Trophoblast cell (in vitro differentiated cells and primary cell): ENCODE results near the gene BEND3.
A peak's percentile ranks its signal among the peaks of the same experiment; 100 is the strongest.

ENCODE experiments used
- DNase-seq, 2 donors: peaks; one replicate each; pipeline ENCODE4 v3.0.0-alpha.2; 2016
- H2AFZ ChIP-seq: 2 replicates; pipeline ENCODE4 v1.6.1; 2013; ENCODE audit warnings: low read length, moderate library complexity, mild to moderate bottlenecking; ENCODE audit not compliant: insufficient read depth, poor library complexity
- H2AK5ac ChIP-seq: 2 replicates; pipeline ENCODE4 v1.6.1; 2013; ENCODE audit warnings: mild to moderate bottlenecking, low read length
- H2BK120ac ChIP-seq: 2 replicates; pipeline ENCODE4 v1.6.1; 2013; ENCODE audit warnings: low read length, mild to moderate bottlenecking, moderate library complexity; ENCODE audit not compliant: insufficient read depth, poor library complexity
- H2BK12ac ChIP-seq: 2 replicates; pipeline ENCODE4 v1.6.1; 2013; ENCODE audit warnings: mild to moderate bottlenecking, low read length, moderate library complexity
- H2BK5ac ChIP-seq: 2 replicates; pipeline ENCODE4 v1.6.1; 2013; ENCODE audit warnings: low read length, low read depth, moderate library complexity, mild to moderate bottlenecking; ENCODE audit not compliant: poor library complexity
- H3K14ac ChIP-seq: 2 replicates; pipeline ENCODE4 v1.6.1; 2013; ENCODE audit warnings: mild to moderate bottlenecking, low read length
- H3K18ac ChIP-seq: 2 replicates; pipeline ENCODE4 v1.6.1; 2013; ENCODE audit warnings: mild to moderate bottlenecking, low read length
- H3K23ac ChIP-seq: 2 replicates; pipeline ENCODE4 v1.6.1; 2013; ENCODE audit warnings: low read length
- H3K27ac ChIP-seq: 2 replicates; pipeline ENCODE4 v1.5.1; 2013; ENCODE audit warnings: low read depth, mild to moderate bottlenecking, inconsistent platforms, low read length, moderate library complexity
- H3K27me3 ChIP-seq: 2 replicates; pipeline ENCODE4 v1.6.1; 2013; ENCODE audit warnings: inconsistent platforms, mild to moderate bottlenecking, low read length, moderate library complexity; ENCODE audit not compliant: insufficient read depth
- H3K36me3 ChIP-seq, 2 experiments: 1 replicate in 1 of 2; 2 replicates in 1 of 2; pipeline ENCODE4 v1.6.1; 2013; ENCODE audit warnings: low read length in 2 of 2, mild to moderate bottlenecking in 2 of 2, moderate library complexity in 1 of 2; ENCODE audit not compliant: insufficient read depth in 2 of 2, control insufficient read depth in 1 of 2
- H3K4ac ChIP-seq: 2 replicates; pipeline ENCODE4 v1.6.1; 2013; ENCODE audit warnings: low read depth, mild to moderate bottlenecking, low read length, moderate library complexity
- H3K4me1 ChIP-seq, 2 experiments: 1 replicate in 1 of 2; 2 replicates in 1 of 2; pipeline ENCODE4 v1.6.1; 2013; ENCODE audit warnings: low read length in 2 of 2, mild to moderate bottlenecking in 2 of 2, moderate library complexity in 1 of 2; ENCODE audit not compliant: insufficient read depth in 2 of 2, control insufficient read depth in 1 of 2
- H3K4me2 ChIP-seq: 2 replicates; pipeline ENCODE4 v1.6.1; 2013; ENCODE audit warnings: inconsistent platforms, mild to moderate bottlenecking, low read length, moderate library complexity
- H3K4me3 ChIP-seq: 2 replicates; pipeline ENCODE4 v1.5.1; 2013; ENCODE audit warnings: mild to moderate bottlenecking, low read depth, low read length, inconsistent platforms
- H3K79me1 ChIP-seq: one replicate; pipeline ENCODE4 v1.6.1; 2013; ENCODE audit warnings: low read length
- H3K79me2 ChIP-seq: 2 replicates; pipeline ENCODE4 v1.6.1; 2013; ENCODE audit warnings: low read length, mild to moderate bottlenecking; ENCODE audit not compliant: control insufficient read depth, insufficient read depth, poor library complexity
- H3K9ac ChIP-seq: 2 replicates; pipeline ENCODE4 v1.6.1; 2013; ENCODE audit warnings: mild to moderate bottlenecking, low read length
- H3K9me3 ChIP-seq: 2 replicates; pipeline ENCODE4 v1.6.1; 2013; ENCODE audit warnings: low read depth, mild to moderate bottlenecking, control low read depth, inconsistent platforms, low read length; ENCODE audit not compliant: insufficient read depth
- H4K12ac ChIP-seq: 2 replicates; pipeline ENCODE4 v1.6.1; 2013; ENCODE audit warnings: low read depth, mild to moderate bottlenecking, low read length, moderate library complexity
- H4K8ac ChIP-seq: 2 replicates; pipeline ENCODE4 v1.6.1; 2013; ENCODE audit warnings: low read depth, mild to moderate bottlenecking, low read length, moderate library complexity
- H4K91ac ChIP-seq: one replicate; pipeline ENCODE4 v1.6.1; 2013; ENCODE audit warnings: low read depth, mild to moderate bottlenecking, low read length, moderate library complexity
- WGBS: extraction: QIAGEN DNeasy Blood & Tissue Kit; methylation state at CpG from one replicate; pipeline ENCODE4 v1.1.7; 2013; ENCODE audit warnings: missing lambda C conversion rate; ENCODE audit not compliant: insufficient read length, insufficient coverage; ENCODE audit errors: extremely low coverage; 5-methylcytosine and 5-hydroxymethylcytosine counted together

Gene BEND3

GRCh38 chr6:107106165-107106564 lies 9.2 kb downstream of the BEND3 start:
- WGBS: no CpG with 5 or more reads among the region's 3 CpGs
- Histone ChIP-seq H2AK5ac (no peak overlapping the region), H3K9me3 (peaks cover 2% of the 10 kb centered on the region)

GRCh38 chr6:107105511-107106116 lies 9.7 kb downstream of the BEND3 start:
- no peaks in the 10 kb centered on the region for H3K79me1 ChIP-seq
- H4K12ac ChIP-seq: no peak overlapping the region
- H3K27me3 ChIP-seq: no peaks in the 10 kb centered on the region
- no peak overlapping the region for H2BK12ac ChIP-seq
- H3K4me3 ChIP-seq: no peak overlapping the region
- H3K79me2 ChIP-seq: no peaks in the 10 kb centered on the region
- DNase-seq: no peak
- H3K36me3 ChIP-seq: no peaks in the 10 kb centered on the region
- H3K4ac ChIP-seq: no peak overlapping the region
- no peak overlapping the region for H2AK5ac ChIP-seq
- H3K23ac ChIP-seq: no peak overlapping the region
- H3K18ac ChIP-seq: no peak overlapping the region
- H2AFZ ChIP-seq: no peak overlapping the region
- H3K27ac ChIP-seq: no peak overlapping the region
- no CpG with 5 or more reads among the region's 7 CpGs for WGBS
- no peak overlapping the region for H4K91ac ChIP-seq
- H2BK120ac ChIP-seq: no peak overlapping the region
- H3K4me2 ChIP-seq: no peak overlapping the region
- peaks cover 2% of the 10 kb centered on the region for H3K9me3 ChIP-seq
- H3K9ac ChIP-seq: no peak overlapping the region
- H4K8ac ChIP-seq: no peak overlapping the region
- H2BK5ac ChIP-seq: no peak overlapping the region
- peaks cover 2 to 8% of the 10 kb centered on the region in 2 experiments for H3K4me1 ChIP-seq
- H3K14ac ChIP-seq: no peak overlapping the region

More at GRCh38 chr6:107106165-107106564, 9.2 kb downstream of the BEND3 start:
- no peak for DNase-seq
- Histone ChIP-seq H2AFZ (no peak overlapping the region), H4K91ac (no peak overlapping the region), H2BK12ac (no peak overlapping the region), H3K9ac (no peak overlapping the region), H2BK120ac (no peak overlapping the region), H3K27me3 (no peaks in the 10 kb centered on the region), H3K14ac (no peak overlapping the region), H3K18ac (no peak overlapping the region), H3K36me3 (no peaks in the 10 kb centered on the region), H3K27ac (no peak overlapping the region), H3K4ac (no peak overlapping the region), H3K79me2 (no peaks in the 10 kb centered on the region), H3K4me2 (no peak overlapping the region), H3K4me1 (peaks cover 2 to 8% of the 10 kb centered on the region in 2 experiments), H4K8ac (no peak overlapping the region), H3K23ac (no peak overlapping the region), H3K79me1 (no peaks in the 10 kb centered on the region), H3K4me3 (no peak overlapping the region), H4K12ac (no peak overlapping the region), H2BK5ac (no peak overlapping the region)

GRCh38 chr6:107103082-107103481 lies 12.2 kb downstream of the BEND3 start:
- Histone ChIP-seq H3K4me1 (peaks cover 2 to 8% of the 10 kb centered on the region in 2 experiments), H4K8ac (no peak overlapping the region), H2BK5ac (no peak overlapping the region), H2AFZ (no peak overlapping the region), H2BK120ac (no peak overlapping the region), H2AK5ac (no peak overlapping the region), H3K9ac (peak overlapping the region; percentile 24), H3K79me2 (no peaks in the 10 kb centered on the region), H3K23ac (no peak overlapping the region), H2BK12ac (no peak overlapping the region), H3K36me3 (no peaks in the 10 kb centered on the region), H3K9me3 (peaks cover 2% of the 10 kb centered on the region), H3K79me1 (no peaks in the 10 kb centered on the region), H3K4me3 (no peak overlapping the region), H3K4ac (no peak overlapping the region), H3K27ac (no peak overlapping the region), H4K12ac (no peak overlapping the region), H3K18ac (no peak overlapping the region), H3K4me2 (no peak overlapping the region), H4K91ac (no peak overlapping the region), H3K27me3 (no peaks in the 10 kb centered on the region), H3K14ac (no peak overlapping the region)
- DNase-seq: peak in 1 of 2 donors; percentile 42
- WGBS: no CpG with 5 or more reads among the region's 6 CpGs

DNA sequence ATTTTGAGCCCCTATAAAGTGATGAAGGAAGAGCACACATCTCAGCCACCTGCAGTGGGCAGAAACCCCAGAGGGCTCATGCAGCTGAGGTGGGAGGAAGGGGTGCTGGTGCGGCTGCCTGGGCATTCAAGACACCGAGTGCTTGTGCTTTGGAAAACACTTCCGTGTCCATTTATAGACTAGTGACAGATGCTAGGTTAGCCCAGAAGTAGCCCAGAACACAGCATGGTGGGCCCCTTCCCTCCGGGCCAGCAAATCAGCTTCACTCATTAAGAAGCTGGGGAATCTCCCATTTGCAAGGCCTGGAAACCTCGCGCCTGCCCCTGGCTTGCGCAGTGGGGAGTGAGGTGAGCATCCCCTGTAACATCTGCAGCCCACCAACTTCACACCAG lies 12.9 kb downstream of the BEND3 start:
- Histone ChIP-seq H3K4me1 (peaks cover 2 to 8% of the 10 kb centered on the region in 2 experiments), H3K4me3 (no peak overlapping the region), H3K14ac (no peak overlapping the region), H3K27ac (no peak overlapping the region), H3K4ac (no peak overlapping the region), H2BK5ac (no peak overlapping the region), H3K36me3 (no peaks in the 10 kb centered on the region), H3K9me3 (peaks cover 2% of the 10 kb centered on the region), H3K23ac (no peak overlapping the region), H2AFZ (no peak overlapping the region), H2AK5ac (no peak overlapping the region), H3K27me3 (no peaks in the 10 kb centered on the region), H4K12ac (no peak overlapping the region), H2BK120ac (no peak overlapping the region), H3K79me1 (no peaks in the 10 kb centered on the region), H4K91ac (no peak overlapping the region), H3K4me2 (no peak overlapping the region), H3K79me2 (no peaks in the 10 kb centered on the region), H4K8ac (no peak overlapping the region), H3K9ac (no peak overlapping the region), H2BK12ac (no peak overlapping the region), H3K18ac (no peak overlapping the region)
- no peak for DNase-seq
- no CpG with 5 or more reads among the region's 7 CpGs for WGBS
